Esophagus muscularis mucosa (tissue), 4 donors: ENCODE data around the gene DCHS1. TPM values are rescaled to one million over a fixed set of nuclear protein-coding genes. Genes with fewer than 3 reads are reported as not detected.

Source experiments
- DNase-seq: peaks from one replicate; pipeline ENCODE4 v3.0.0-alpha.2; 2017; ENCODE audit errors: extremely low spot score
- H3K27ac ChIP-seq, 4 donors: fragments of 200-600 bp; sonication (generic); replicated peaks in 1 of 4; 1 replicate in 3 of 4; 2 replicates in 1 of 4; pipeline ENCODE4 v1.5.1; 2016 to 2019; ENCODE audit warnings: mild to moderate bottlenecking in 1 of 4
- H3K27me3 ChIP-seq, 4 donors: fragments of 200-600 bp; sonication (generic); one replicate each; pipeline versions ENCODE4 v1.5.1 to v1.6.0; 2016 to 2019
- H3K36me3 ChIP-seq, 4 donors: fragments of 200-600 bp; sonication (generic); one replicate each; pipeline ENCODE4 v1.5.1; 2016 to 2019
- H3K4me1 ChIP-seq, 4 donors: fragments of 200-600 bp; sonication (generic); one replicate each; pipeline ENCODE4 v1.5.1; 2016 to 2019
- H3K4me3 ChIP-seq, 4 donors: fragments of 200-600 bp; sonication (generic); 1 replicate in 2 of 4; 2 replicates in 2 of 4; pipeline ENCODE4 v1.5.1; 2016 to 2019; ENCODE audit warnings: mild to moderate bottlenecking in 4 of 4, moderate library complexity in 1 of 4
- H3K9me3 ChIP-seq, 4 donors: fragments of 200-600 bp; sonication (generic); 1 replicate in 3 of 4; 2 replicates in 1 of 4; pipeline ENCODE4 v1.5.1; 2016 to 2019
- CTCF ChIP-seq, 3 experiments: fragments of 200-600 bp in 2 of 3; fragments of 450-650 bp in 1 of 3; sonication (generic) in 2 of 3; IDR thresholded peaks; one replicate each; pipeline ENCODE4 v1.5.1; 2017 to 2019; ENCODE audit warnings: antibody characterized with exemption in 3 of 3, mild to moderate bottlenecking in 2 of 3, moderate library complexity in 1 of 3
- EP300 ChIP-seq: sonication (generic); formaldehyde crosslinking; IDR thresholded peaks from one replicate; pipeline ENCODE4 v1.6.1; 2017; ENCODE audit warnings: antibody characterized with exemption
- POLR2A ChIP-seq: fragments of 450-650 bp; IDR thresholded peaks from one replicate; pipeline ENCODE4 v1.6.1; 2017; ENCODE audit warnings: antibody characterized with exemption, moderate library complexity, mild to moderate bottlenecking, low read depth
- POLR2AphosphoS5 ChIP-seq, 2 donors: sonication (generic); formaldehyde crosslinking; IDR thresholded peaks; one replicate each; pipeline ENCODE4 v1.6.1; 2017; ENCODE audit warnings: antibody characterized with exemption in 2 of 2
- WGBS: methylation state at CpG from one replicate; pipeline ENCODE4 v1.1.5; 2018; 5-methylcytosine and 5-hydroxymethylcytosine counted together
- intact Hi-C: fragments of 100-400 bp; cut with DNase I; formaldehyde crosslinking; loops from one replicate; pipeline ENCODE4 v1.15.1; 2023
- total RNA-seq, 4 donors: library from RNA; depleted of rRNA; stranded (reverse); fragments of >200 nt; gene quantifications; one replicate each; pipeline versions ENCODE4 v1.1.0 to v1.2.1, GENCODE V29; 2016

Gene DCHS1
- total RNA-seq, 4 donors from 2014 or later, result 27.0 to 60.9 (median 34.0) TPM

GRCh38 chr11:6620636-6621035 is 35.0 kb downstream of the DCHS1 start:
- Histone ChIP-seq H3K4me3 (no peak overlapping the region), H3K4me1 (peaks cover 16 to 30% (median 27%) of the 10 kb centered on the region in 4 donors), H3K27ac (no peak overlapping the region), H3K36me3 (peaks cover 0 to 49% (median 43%) of the 10 kb centered on the region in 4 donors), H3K27me3 (no peaks in the 10 kb centered on the region), H3K9me3 (no peaks in the 10 kb centered on the region)
- intact Hi-C loops, result no loop called here
- WGBS, result 91% methylated on average over 1 of the region's 1 CpG
- no peak for TF ChIP-seq EP300
- no peak for TF ChIP-seq CTCF (IDR thresholded peaks at IDR 0.05)
- TF ChIP-seq POLR2AphosphoS5 (IDR thresholded peaks at IDR 0.05), result no peak
- no peak for TF ChIP-seq POLR2A
- DNase-seq, result no peak

GRCh38 chr11:6619004-6619745 is 36.4 kb downstream of the DCHS1 start, which contains the start of gene TPP1:
TSS of gene TPP1 (minus strand) at chr11:6619422. CDS start at chr11:6619400, 22 bp downstream.
- peak within 1 kb of the TSS; percentile 86 to 98 (median 92) for H3K27ac ChIP-seq
- H3K4me3 ChIP-seq, result peak within 1 kb of the TSS; percentile 62 to 88 (median 84)
- TF ChIP-seq EP300, result no peak
- peak; percentile 96 to 99 for TF ChIP-seq POLR2AphosphoS5 (IDR thresholded peaks at IDR 0.05)
- peak; percentile 34 for TF ChIP-seq POLR2A
- peak in 1 of 3 experiments; percentile 8 for TF ChIP-seq CTCF (IDR thresholded peaks at IDR 0.05)
- intact Hi-C loops, result no loop called here
- peaks cover 0 to 49% (median 43%) of the 10 kb centered on the region in 4 donors for H3K36me3 ChIP-seq
- 2% methylated on average over 15 of the region's 16 CpGs for WGBS
- DNase-seq, result peak; percentile 100
- H3K27me3 ChIP-seq, result no peaks in the 10 kb centered on the region
- no peaks in the 10 kb centered on the region for H3K9me3 ChIP-seq
- H3K4me1 ChIP-seq, result peaks cover 16 to 30% (median 27%) of the 10 kb centered on the region in 4 donors

DNA sequence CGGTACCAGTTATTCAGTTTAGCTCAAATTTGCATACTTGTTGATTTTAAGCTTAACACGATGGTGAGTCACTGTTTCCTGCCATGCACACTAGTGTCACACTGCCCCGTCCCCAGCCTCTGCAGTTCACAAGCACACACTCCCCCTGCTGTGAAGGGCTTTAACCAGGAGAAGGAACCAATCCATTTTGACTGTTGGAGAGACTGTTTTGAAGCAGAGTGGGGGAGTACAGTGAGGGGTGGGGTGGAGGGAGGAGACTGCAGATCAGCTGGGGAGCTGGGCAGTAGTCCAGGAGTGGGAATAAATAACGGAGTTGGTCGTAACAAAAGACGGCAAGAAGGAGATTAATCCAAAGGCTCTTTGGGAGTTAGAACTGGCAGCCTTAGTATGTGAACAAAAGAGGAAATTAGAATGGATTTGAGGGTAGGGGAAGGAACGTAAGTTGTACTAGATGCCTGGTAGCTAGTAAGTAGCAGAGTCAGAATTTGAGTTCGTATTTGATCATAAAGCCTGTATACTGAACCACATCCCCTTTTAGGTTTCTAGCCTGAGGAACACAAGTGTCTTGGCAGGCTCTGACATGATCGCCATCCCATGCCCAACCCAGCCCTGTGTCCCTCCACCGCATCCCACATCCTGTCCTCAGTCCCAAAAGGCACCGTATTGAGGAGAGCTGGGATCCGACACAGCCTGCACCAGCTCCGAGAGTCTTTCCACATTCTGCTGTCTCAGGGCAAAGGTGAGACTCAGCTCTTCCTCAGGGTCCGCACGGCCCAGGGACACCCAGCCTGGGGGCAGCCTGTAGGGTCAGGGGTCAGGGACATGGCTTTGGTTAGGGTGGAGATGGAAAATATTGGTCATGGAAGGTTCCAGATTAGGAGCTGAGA is 37.2 kb downstream of the DCHS1 start:
- Histone ChIP-seq H3K4me1 (peaks cover 16 to 37% (median 32%) of the 10 kb centered on the region in 4 donors), H3K27ac (peak overlapping the region; percentile 86 to 98 (median 92)), H3K27me3 (no peaks in the 10 kb centered on the region), H3K9me3 (no peaks in the 10 kb centered on the region), H3K4me3 (peak overlapping the region; percentile 62 to 88 (median 84)), H3K36me3 (peaks cover 0 to 44% (median 37%) of the 10 kb centered on the region in 4 donors)
- 7% methylated on average over 15 of the region's 15 CpGs for WGBS
- TF ChIP-seq CTCF (IDR thresholded peaks at IDR 0.05) (no peak), POLR2AphosphoS5 (IDR thresholded peaks at IDR 0.05) (peak; percentile 46 to 64)
- no peak for DNase-seq
- intact Hi-C loops, result no loop called here

DNA sequence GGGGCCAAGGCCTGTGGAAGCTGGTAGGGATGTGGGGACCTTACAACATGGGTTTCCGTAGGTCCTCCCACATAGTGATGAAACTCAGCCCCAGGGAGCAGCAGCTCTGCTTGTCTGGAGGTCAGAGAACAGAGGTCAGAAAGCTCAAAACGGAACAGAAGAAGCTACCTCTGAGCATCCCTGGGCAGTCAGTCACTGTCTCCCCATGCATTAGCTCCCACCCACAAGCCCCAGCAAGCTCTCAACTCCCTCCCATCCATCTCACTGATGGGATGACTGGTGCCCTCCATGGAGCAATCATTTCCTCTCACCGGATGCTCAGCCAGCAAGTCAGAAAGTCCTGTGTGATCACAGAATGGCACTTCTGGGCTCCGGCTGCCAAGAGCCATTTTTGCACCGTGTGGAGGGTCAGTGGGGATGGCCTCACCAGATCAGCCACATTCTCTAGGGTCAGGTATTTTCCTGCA is 38.3 kb downstream of the DCHS1 start:
- H3K4me1 ChIP-seq, result peaks cover 23 to 47% (median 40%) of the 10 kb centered on the region in 4 donors
- no peaks in the 10 kb centered on the region for H3K27me3 ChIP-seq
- DNase-seq, result no peak
- TF ChIP-seq EP300 (no peak), CTCF (IDR thresholded peaks at IDR 0.05) (no peak), POLR2A (no peak), POLR2AphosphoS5 (IDR thresholded peaks at IDR 0.05) (no peak)
- H3K9me3 ChIP-seq, result no peaks in the 10 kb centered on the region
- intact Hi-C loops, result no loop called here
- 72% methylated on average over 5 of the region's 5 CpGs for WGBS
- H3K27ac ChIP-seq, result peak overlapping the region; percentile 14 to 98 (median 92)
- peak overlapping the region in 3 of 4 donors; percentile 62 to 88 (median 85) for H3K4me3 ChIP-seq
- peaks cover 0 to 35% (median 30%) of the 10 kb centered on the region in 4 donors for H3K36me3 ChIP-seq
